GM10248 (cell line): ENCODE results near the gene NHEJ1.

Experiments used
- CTCF ChIA-PET: fragments of 300-600 bp; sonication (Branson Sonifier 250); formaldehyde crosslinking; extraction: SDS; loops from one replicate; lab custom pipeline; 2021; ENCODE audit warnings: antibody characterized with exemption; lab: Yijun Ruan, JAX
- POLR2A ChIA-PET: fragments of 350-650 bp; sonication (Branson Sonifier 250); formaldehyde crosslinking; extraction: SDS; loops from one replicate; lab custom pipeline; 2020; ENCODE audit warnings: antibody characterized with exemption; lab: Yijun Ruan, JAX
- DNase-seq: peaks from one replicate; pipeline ENCODE4 v3.0.0; 2012; ENCODE audit errors: extremely low spot score
- CTCF ChIP-seq: IDR thresholded peaks from 2 replicates; pipeline ENCODE4 v1.5.1; 2012; ENCODE audit warnings: mild to moderate bottlenecking, low read depth; ENCODE audit errors: extremely low read depth, missing control alignments, control extremely low read depth

The NHEJ1 gene

GRCh38 chr2:219056176-219056895, 104.3 kb downstream of the NHEJ1 start:
- no peak for DNase-seq
- ChIA-PET CTCF (interaction anchor here (1.4 to 9.6 kb wide), 7 partner anchors 10 to 97 kb away, joined by 3 to 144 read pairs (median 27); no protein-coding TSS in a partner anchor), POLR2A (no interaction called here)
- no peak for TF ChIP-seq CTCF

GRCh38 chr2:219054956-219055903, 105.4 kb downstream of the NHEJ1 start:
- TF ChIP-seq CTCF = no peak
- POLR2A ChIA-PET = interaction anchor here (0.5 kb wide), 1 partner anchor 375 kb away, joined by 5 read pairs; no protein-coding TSS in a partner anchor
- DNase-seq = no peak
- CTCF ChIA-PET = interaction anchor here (0.9 to 9.6 kb wide), 12 partner anchors 9 to 104 kb away, joined by 3 to 144 read pairs (median 6); no protein-coding TSS in a partner anchor

GRCh38 chr2:219049282-219049681, 111.3 kb downstream of the NHEJ1 start:
- DNase-seq = no peak
- no peak for TF ChIP-seq CTCF
- POLR2A ChIA-PET = no interaction called here
- CTCF ChIA-PET = interaction anchor here (1.1 to 2.0 kb wide), 5 partner anchors 9 to 105 kb away, joined by 3 to 9 read pairs (median 5); partner anchors contain the start of gene IHH

- POLR2A ChIA-PET = no interaction called here
- no peak for DNase-seq
- CTCF ChIA-PET = interaction anchor here (0.8 to 2.5 kb wide), 6 partner anchors 10 to 109 kb away, joined by 3 to 10 read pairs (median 4); no protein-coding TSS in a partner anchor
- TF ChIP-seq CTCF = no peak
Observed at GRCh38 chr2:219045937-219046550, 114.6 kb downstream of the NHEJ1 start.

- CTCF ChIA-PET = interaction anchor here (0.9 to 3.9 kb wide), 8 partner anchors 13 to 191 kb away, joined by 3 to 17 read pairs (median 5); no protein-coding TSS in a partner anchor
- POLR2A ChIA-PET = no interaction called here
- no peak for DNase-seq
- no peak for TF ChIP-seq CTCF
Observed at GRCh38 chr2:219042750-219043149, 117.9 kb downstream of the NHEJ1 start.
